GM10847 (cell line): ENCODE results near the gene SEMA3C.

Experiments used
- POLR2A ChIP-seq: IDR thresholded peaks from 2 replicates; pipeline ENCODE4 v1.6.1; 2011; ENCODE audit not compliant: insufficient read length; ENCODE audit errors: extremely low read depth

The SEMA3C gene

DNA sequence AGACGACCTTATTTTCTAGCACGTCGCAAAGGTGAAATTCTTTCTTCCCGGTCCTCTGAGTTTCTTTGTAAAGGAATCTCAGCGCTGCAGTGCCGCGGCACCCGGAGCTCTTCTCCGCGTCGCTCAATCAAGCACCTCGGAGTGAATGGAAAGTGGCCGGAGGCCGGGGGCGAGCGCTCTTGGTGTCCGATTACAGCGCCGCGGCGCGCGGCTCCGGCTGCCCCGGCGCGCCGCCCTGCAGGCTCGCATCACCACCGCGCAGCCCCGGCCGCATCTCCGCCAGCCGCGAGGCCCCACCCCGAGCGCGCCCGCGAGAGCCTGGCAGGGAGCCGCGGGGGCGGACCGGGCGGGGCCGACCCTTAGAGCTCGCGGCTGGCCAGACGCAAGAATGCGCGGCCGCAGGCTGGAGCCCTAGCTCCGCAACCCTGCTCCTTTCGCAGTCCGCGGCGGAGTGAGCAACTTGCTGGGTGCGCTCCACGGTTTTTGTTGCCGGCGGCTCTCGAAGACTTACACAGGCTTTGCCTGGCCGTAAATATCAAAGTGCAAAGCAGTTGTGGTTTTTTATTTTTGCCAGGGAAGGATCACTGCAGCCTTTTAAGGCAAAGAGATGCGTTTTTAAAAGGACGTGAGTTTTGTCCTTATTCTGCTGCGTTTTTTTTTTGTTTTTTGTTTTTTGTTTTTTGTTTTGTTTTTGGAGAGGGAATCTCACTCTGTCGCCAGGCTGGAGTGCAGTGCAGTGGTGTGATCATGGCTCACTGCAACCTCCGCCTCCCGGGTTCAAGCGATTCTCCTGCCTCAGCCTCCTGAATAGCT lies at the start of gene SEMA3C:
Gene SEMA3C, minus strand, starts transcription at position 143 of the 813 bp plus-strand sequence. CDS start 2,270 bp downstream, outside the sequence.
- TF ChIP-seq POLR2A, result no peak

DNA sequence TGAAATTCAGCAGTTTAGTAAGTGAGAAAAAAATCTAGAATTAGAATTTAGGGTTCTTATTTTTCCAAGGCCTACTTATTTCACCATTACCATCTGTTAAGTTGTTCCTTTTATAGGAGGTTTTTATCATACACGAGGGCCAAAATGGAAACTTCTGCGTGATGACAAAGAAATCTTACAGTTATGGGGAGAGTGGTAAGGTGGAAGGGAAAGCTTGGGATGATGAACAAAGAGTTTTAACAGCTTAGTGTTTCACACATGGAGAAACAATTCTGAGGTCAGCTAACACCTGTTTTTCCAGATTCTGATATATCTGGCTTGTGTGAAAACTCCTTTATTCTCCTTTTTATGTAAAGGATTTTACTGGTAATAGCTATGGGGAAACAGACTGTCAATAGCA lies 49.8 kb upstream of the SEMA3C start:
- TF ChIP-seq POLR2A, result no peak

DNA sequence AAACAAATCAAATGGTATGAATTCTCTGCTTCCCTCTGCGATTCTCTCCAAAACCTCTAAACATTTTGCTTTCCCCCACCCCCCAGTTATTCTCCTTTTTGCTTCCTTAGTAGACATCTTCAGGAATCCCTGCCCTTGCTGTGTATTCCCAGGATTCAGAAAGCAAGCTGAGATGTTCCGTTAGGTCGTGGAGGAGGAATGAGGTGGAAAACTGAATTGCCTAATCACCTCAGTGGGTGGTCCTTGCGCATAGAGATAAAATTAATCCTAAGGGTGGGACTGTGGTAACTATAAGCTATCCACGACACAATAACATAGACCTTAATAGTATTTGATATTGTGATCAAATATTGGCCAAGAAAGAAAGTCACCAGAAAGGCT lies 49.1 kb upstream of the SEMA3C start:
- TF ChIP-seq POLR2A, result no peak

DNA sequence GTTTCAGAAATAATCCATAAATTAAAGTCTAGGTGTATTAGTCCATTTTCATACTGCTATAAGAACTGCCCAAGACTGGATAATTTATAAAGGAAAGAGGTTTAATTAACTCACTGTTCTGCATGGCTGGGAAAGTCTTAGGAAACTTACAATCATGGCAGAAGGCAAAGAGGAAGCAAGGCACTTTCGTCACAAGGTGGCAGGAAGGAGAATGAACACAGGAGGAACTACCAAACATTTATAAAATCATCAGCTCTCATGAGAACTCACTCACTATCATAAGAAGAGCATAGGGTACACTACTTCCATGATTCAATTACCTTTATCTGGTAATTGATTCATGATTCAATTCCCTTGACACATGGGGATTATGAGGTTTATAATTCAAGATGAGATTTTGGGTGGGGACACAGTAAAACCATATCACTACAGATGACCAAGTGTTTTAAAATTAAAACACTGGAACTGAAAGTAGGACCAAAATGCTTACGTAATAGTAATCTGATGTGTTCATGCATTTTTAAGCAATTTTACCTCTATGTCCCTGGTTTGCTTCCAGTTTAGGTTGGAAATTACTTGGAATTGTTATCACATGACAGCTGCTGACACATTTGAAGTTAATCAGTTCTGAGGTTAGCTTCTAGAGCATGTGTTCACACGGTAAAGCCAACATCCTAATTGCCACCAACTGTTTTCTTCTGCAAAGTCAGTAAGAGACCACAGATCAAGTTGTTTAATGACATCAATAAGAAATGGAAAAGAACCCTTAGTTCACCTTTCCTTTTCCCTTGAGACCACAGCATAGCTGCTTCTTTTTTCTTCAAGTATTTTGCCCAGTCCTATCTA lies 48.4 kb upstream of the SEMA3C start:
- no peak for TF ChIP-seq POLR2A

DNA sequence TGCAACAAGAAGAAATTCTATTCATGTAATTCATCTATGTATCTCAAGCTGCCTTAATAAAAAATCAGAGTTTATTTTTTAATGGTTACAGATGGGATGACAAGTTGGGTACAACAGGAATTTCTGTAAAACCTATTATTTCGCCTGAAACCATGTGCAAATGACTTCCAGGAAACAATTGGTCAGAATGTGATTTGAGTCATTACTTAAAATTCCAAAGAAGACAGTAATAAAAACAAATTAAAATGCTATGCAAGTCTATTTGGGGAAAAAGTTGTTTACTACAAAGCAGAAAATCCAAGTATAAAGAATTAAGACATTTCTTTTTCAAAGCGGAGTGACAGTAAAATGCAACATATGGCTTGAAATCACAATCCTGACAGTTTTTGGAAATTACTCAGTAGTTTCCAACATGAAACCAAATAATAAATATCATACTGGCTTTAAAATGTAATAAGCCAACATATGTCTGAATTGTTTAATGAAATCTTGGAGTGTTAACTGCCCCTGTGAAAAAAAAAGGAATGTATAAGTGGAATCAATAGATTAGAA lies 41.5 kb upstream of the SEMA3C start:
- TF ChIP-seq POLR2A, result no peak

DNA sequence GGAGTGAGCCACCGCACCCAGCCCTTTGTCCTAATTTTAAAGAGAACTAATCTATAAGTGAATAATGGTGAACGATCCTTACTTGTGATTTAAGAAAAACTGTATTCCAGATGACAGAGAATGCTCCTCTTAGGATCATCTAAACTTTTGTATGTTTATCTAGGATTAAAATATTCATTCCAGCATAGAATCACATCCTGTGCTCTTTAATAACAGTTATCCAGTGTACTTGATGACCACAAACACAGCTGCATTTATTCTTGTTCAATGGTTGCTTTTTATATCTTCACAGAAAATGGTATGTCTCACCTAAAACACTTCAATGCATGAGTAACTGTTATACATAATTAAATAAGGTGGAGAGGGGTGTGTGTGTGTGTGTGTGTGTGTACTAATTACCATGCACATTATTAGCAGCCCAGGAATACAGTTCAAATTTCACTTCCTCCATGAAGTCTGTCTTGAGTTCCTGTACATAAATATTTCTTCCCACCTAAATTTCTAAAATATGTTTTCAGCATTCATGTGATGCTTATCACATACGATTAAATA lies 38.5 kb upstream of the SEMA3C start:
- TF ChIP-seq POLR2A, result no peak

DNA sequence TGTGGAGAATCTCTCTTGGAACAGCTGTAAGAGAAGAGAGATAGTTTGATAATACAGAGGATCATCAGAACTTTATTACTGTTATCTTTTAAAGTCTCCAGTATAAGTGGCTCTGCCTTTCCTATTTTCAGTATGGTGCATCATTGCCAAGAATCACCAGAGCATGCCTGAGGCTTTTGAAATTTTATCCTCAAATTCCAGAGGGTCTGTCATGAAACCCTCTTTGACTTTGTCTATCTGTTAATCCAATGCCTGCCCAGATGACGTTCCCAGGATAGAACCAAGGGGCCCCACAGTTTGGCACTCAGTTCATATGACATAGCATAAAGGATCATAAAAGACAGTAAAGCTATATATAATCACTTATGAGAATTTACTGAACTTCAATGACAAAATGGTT lies 35.3 kb upstream of the SEMA3C start:
- no peak for TF ChIP-seq POLR2A

DNA sequence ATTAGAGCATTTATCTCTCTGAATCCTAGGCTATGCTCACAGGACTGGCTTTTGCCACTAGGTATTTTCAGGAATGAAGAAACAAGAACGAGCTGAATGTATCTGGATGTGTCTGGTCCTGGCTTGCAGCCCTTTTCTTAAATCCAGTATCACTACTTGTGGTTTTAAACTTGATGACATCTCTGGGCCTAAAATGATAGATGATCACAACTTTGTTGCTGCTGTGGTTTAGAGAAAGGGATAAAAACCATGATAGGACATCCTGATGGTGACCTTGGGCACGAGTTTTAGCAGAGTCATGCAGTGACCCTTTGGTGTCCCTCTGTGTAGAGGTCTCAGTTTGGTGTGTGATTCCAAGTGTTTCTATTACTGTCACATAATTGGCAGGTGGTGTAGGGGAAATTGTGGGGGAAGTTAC lies 31.7 kb upstream of the SEMA3C start:
- no peak for TF ChIP-seq POLR2A

DNA sequence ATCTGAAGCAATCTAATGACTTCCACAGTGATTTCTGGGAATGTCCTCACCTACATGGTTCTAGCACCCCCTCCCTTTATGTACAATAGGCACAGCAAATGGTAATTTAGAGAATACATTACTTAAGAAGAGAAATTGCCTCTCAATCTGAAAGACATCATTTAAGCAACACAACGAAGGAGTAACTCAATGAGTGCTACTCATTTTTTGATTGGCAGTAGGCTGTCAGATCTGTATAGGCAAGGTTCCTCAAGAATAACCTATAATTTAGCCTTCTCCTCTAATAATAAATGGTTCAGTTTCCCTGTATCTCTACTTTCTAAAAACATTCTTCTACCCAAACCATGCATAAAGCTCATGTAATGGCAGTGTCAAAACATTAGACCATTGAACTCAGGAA lies 30.6 kb upstream of the SEMA3C start:
- TF ChIP-seq POLR2A, result no peak

DNA sequence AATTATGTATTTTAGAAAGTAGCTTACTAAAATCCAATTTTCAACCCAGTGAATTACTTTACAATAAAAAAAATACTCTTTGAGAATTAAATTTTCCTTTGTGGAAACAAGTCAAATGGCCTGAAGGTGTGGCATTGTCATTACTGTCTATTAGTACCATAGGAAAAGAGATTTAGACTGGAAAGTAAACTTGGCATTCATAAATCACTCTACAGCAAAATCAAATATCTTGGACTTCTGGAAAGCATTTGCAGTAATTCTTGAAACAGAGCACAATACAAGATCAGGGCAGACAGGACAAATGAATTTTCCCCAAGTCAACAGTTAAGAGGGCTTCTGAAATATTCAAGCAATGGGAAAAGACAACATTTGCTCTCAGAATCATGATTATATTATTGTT lies 28.0 kb upstream of the SEMA3C start:
- no peak for TF ChIP-seq POLR2A

DNA sequence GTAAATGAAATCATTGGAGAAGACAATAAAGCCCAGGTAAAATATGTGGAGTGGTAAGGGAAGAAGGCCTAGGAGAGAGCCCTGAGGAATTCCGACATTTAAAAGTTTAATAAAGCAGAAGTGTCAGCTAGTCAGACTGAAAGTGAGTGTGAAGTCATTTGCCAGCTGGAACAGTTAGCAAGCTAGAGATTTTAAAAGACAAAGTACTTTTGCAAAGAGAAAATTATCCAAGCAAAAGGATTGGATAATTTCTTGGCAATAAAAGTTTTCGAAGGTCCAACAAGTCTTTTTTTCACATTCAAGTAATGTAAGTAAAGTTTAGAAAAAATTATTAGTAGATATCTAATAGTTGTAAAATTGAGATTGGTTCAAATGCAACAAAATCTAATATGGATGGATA lies 27.1 kb upstream of the SEMA3C start:
- no peak for TF ChIP-seq POLR2A

DNA sequence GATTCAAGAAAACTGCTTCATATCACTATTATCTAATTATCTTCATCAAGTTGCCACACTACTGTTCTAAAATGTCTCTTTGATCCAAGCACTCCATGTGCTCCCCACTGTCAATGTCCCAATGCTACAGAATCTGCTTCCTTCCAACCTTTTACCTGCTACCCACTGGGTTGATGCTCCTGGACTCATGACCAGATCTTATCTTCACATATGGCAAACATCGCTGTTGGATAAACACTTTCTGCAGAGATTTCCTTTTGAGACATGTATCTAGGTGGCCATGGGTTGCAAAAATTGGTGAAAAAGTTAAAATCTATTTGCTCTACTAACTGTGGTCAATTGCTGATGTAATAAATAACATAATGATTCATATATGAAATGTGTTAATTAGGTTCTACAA lies 24.5 kb upstream of the SEMA3C start:
- TF ChIP-seq POLR2A, result no peak

DNA sequence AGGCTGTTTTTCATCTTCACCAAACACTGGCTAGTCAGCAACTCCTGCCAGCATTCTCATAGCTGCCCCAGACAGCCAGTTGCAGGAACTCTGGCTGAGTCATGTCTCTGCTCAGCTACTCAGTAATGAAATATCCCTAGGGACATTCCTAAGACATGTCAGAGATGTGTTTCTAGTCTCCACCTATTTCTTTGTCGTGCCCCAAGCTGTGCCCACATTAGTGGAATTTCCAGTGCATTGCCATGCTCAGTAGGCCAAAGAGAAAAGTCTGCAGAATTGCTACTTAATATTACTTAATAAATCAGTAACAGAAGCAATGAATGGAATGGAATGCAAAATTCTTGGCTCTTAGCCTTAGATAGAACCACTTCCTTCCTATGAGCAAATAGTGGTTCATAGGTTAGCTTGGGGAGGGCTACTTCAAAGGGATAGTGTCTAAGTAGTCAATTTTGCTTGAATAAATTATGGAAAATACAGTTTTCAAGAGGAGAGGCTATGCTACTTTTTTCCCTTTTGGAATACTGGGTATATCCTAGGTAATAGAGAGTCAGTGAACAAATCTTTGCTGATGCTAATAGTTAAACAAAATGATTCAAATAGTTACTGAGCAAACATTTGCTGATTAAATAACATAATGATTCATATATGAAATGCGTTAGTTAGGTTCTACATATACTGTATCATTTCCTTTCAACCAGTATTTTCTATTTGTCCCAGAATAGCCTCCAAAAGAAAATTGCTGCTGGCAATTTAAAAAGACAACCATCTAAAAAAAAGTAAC lies 23.6 kb upstream of the SEMA3C start:
- TF ChIP-seq POLR2A, result no peak

DNA sequence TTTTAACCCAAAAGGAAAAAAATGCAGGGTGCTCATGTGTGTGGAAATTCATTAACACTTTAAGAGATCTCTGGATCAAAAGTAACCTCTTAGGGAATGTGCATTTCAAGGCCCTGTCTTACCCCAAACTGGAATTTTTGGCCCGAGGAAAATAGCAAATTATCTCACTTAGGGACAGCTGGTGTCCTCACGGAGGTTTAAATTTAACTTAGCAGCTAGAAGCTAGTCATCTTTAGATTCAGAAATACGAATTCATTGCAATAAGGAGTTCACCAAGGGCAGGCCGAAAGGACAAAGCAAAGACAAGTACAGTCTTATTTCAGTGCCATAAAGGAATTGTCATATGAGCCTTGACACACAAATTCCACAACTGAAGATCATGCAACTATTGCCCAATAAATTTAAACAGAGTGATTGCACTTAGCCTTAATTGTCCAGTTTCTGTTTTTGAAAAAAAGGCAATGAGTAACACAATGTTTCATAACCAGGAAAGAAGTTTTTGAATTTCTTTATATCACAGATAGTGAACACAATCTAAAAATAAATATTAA lies 22.4 kb upstream of the SEMA3C start:
- TF ChIP-seq POLR2A, result no peak
